ENCODE results near the gene ACTL6B. TPM values are rescaled to one million over a fixed set of nuclear protein-coding genes. Genes with fewer than 3 reads are reported as not detected.

Gene ACTL6B
- total and polyA plus RNA-seq, 2 of the 13 experiments (the other 11 are each of a cell fraction or from before 2014, with no cell fraction given) = not detected

DNA sequence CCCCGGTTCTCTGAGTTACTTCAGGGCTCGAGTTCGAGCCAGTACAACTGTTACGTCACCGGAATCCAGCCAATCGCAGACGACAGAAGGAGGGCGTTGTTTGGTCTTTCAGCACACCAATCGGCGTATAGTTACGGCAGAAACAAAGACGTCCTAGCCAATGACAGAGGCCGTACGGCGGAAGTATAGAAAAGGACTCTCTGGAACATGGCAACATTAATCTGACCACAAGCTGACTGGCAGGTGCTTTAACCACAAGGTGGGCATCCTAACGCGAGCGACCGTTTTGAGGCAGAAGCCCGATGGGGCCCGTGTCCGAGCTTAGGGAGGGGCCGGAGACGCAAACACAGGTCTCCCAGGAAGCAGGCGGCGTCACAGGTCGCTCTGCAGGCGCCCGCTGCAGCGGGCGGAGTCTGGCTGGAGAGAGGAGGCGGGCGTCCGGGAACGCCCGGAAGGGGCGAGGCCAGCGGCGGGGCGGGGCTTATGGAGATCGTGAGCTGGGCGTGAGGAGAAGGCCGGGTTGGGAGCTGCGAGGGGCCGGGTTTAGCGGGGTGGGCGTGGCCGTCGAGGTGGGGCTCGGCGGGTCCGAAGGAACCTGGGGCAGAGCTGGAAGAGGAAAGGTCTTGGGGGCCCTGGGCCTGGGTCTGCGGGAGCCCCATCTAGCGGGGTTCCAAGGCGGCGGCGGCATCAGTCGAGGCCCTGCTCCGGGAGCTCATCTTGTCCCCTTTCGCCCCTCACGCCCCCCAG, 44.1 kb downstream of the ACTL6B start, which contains the start of gene MOSPD3 (continued):
- TF ChIP-seq ZFP36 (IDR thresholded peaks at IDR 0.05; ENCODE audit: borderline replicate concordance, low read depth, low read length, partially characterized antibody) = no peak
- TF ChIP-seq POLR2AphosphoS5 (IDR thresholded peaks at IDR 0.05; ENCODE audit: low read depth, low read length) = no peak
- TF ChIP-seq HNF4A (CRISPR knock-in tag; IDR thresholded peaks at IDR 0.05) = 0 out of 2 replicates have a peak, but pooled peaks have one; percentile 9
- TF ChIP-seq ZNF576 (CRISPR knock-in tag; IDR thresholded peaks at IDR 0.05) = no peak
- no peak for TF ChIP-seq HNRNPK (IDR thresholded peaks at IDR 0.05; ENCODE audit: low read depth, low read length, poor library complexity, severe bottlenecking)
- no peak for TF ChIP-seq MAFF (IDR thresholded peaks at IDR 0.05; ENCODE audit: low read depth, low read length)
- TF ChIP-seq ZBTB25 (CRISPR knock-in tag; IDR thresholded peaks at IDR 0.05) = no peak
- no peak for TF ChIP-seq ZNF142 (CRISPR knock-in tag; IDR thresholded peaks at IDR 0.05)
- no peak for TF ChIP-seq HMG20A (CRISPR knock-in tag; IDR thresholded peaks at IDR 0.05; ENCODE audit: borderline replicate concordance)
- TF ChIP-seq PAF1 (CRISPR knock-in tag; IDR thresholded peaks at IDR 0.05) = no peak
- no peak for TF ChIP-seq ARHGAP35 (CRISPR knock-in tag; IDR thresholded peaks at IDR 0.05; ENCODE audit: borderline replicate concordance)
- no peak for TF ChIP-seq ZNF773 (CRISPR knock-in tag; IDR thresholded peaks at IDR 0.05; ENCODE audit: borderline replicate concordance)
- TF ChIP-seq, protein P1, sequence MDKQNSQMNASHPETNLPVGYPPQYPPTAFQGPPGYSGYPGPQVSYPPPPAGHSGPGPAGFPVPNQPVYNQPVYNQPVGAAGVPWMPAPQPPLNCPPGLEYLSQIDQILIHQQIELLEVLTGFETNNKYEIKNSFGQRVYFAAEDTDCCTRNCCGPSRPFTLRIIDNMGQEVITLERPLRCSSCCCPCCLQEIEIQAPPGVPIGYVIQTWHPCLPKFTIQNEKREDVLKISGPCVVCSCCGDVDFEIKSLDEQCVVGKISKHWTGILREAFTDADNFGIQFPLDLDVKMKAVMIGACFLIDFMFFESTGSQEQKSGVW (CRISPR knock-in tag; IDR thresholded peaks at IDR 0.05; ENCODE audit: borderline replicate concordance) = no peak
- TF ChIP-seq HCFC1 (IDR thresholded peaks at IDR 0.05; ENCODE audit: low read depth, low read length) = peak; percentile 36; the same call in 1 of the 2 replicates
- TF ChIP-seq SMAD1 (CRISPR knock-in tag; IDR thresholded peaks at IDR 0.05; ENCODE audit: borderline replicate concordance, low read depth) = 0 out of 2 replicates have a peak, but pooled peaks have one; percentile 3
- peak; percentile 37 for TF ChIP-seq AGO1 (IDR thresholded peaks at IDR 0.05; ENCODE audit: low read depth, low read length, poor library complexity, severe bottlenecking)
- TF ChIP-seq ZSCAN30 (CRISPR knock-in tag; IDR thresholded peaks at IDR 0.05) = no peak
- TF ChIP-seq MEIS2 (CRISPR knock-in tag; IDR thresholded peaks at IDR 0.05) = no peak
- no peak for TF ChIP-seq ZNF615 (CRISPR knock-in tag; IDR thresholded peaks at IDR 0.05; ENCODE audit: borderline replicate concordance)
- no peak for TF ChIP-seq ZNF792 (CRISPR knock-in tag; IDR thresholded peaks at IDR 0.05)
- TF ChIP-seq PCBP1 (IDR thresholded peaks at IDR 0.05; ENCODE audit: borderline replicate concordance, low read depth, low read length) = no peak
- peak; percentile 40 for TF ChIP-seq U2AF1 (optimal IDR thresholded peaks at IDR 0.05; ENCODE audit: low read depth, low read length)
- peak; percentile 75 for TF ChIP-seq KAT8 (CRISPR knock-in tag; IDR thresholded peaks at IDR 0.05)
